ENCODE measurements around the gene ATP5MC3.
A peak's percentile ranks its signal among the peaks of the same experiment; 100 is the strongest.

Gene ATP5MC3

DNA sequence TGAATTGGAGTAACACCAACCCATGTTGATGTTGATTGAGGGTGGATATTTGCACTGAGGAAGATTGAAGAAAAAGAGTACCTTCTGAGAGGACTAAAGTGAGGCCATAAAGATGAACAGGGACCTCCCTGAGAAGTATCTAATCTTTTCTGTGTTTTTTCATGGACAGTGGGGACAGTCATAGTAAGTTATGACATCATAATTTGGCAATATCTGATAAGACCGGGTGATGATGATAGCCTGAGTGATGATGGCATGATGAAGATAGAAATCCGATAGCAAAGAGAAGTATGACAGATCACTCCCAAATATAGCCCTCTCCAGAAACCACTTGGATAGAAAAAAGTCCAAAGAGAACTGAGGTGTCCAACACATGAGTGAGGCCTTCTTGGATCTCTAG, 2.2 kb upstream of the ATP5MC3 start:
- Histone ChIP-seq H3K4me2 (ENCODE audit: low read length) (no peak overlapping the region), H3K9me3 (ENCODE audit: control insufficient read depth, insufficient read depth, low read length) (no peaks in the 10 kb centered on the region), H3K36me3 (ENCODE audit: control insufficient read depth, low read length) (peaks cover 28% of the 10 kb centered on the region), H3K27ac (ENCODE audit: low read depth, low read length) (no peak overlapping the region), H4K20me1 (ENCODE audit: control insufficient read depth, insufficient read depth, low read depth, low read length) (peaks cover 19% of the 10 kb centered on the region), H3K27me3 (ENCODE audit: control insufficient read depth, low read length) (no peaks in the 10 kb centered on the region), H3K4me1 (ENCODE audit: control insufficient read depth, low read length) (peaks cover 21% of the 10 kb centered on the region), H3K4me3 (ENCODE audit: low read length) (no peak overlapping the region), H3K79me2 (ENCODE audit: control insufficient read depth, low read length) (peaks cover 35% of the 10 kb centered on the region), H3K9me2 (replicated peaks; ENCODE audit: control insufficient read depth, low read length) (no peaks in the 10 kb centered on the region), H3F3A (ENCODE audit: control insufficient read depth, insufficient read depth) (peaks cover 12% of the 10 kb centered on the region)
- no peak for TF ChIP-seq EZH2phosphoT487 (IDR thresholded peaks at IDR 0.05; ENCODE audit: borderline replicate concordance, low read length)
- TF ChIP-seq, protein P1, sequence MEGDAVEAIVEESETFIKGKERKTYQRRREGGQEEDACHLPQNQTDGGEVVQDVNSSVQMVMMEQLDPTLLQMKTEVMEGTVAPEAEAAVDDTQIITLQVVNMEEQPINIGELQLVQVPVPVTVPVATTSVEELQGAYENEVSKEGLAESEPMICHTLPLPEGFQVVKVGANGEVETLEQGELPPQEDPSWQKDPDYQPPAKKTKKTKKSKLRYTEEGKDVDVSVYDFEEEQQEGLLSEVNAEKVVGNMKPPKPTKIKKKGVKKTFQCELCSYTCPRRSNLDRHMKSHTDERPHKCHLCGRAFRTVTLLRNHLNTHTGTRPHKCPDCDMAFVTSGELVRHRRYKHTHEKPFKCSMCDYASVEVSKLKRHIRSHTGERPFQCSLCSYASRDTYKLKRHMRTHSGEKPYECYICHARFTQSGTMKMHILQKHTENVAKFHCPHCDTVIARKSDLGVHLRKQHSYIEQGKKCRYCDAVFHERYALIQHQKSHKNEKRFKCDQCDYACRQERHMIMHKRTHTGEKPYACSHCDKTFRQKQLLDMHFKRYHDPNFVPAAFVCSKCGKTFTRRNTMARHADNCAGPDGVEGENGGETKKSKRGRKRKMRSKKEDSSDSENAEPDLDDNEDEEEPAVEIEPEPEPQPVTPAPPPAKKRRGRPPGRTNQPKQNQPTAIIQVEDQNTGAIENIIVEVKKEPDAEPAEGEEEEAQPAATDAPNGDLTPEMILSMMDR (IDR thresholded peaks at IDR 0.05; ENCODE audit: low read depth, low read length, poor library complexity, severe bottlenecking) = no peak

DNA sequence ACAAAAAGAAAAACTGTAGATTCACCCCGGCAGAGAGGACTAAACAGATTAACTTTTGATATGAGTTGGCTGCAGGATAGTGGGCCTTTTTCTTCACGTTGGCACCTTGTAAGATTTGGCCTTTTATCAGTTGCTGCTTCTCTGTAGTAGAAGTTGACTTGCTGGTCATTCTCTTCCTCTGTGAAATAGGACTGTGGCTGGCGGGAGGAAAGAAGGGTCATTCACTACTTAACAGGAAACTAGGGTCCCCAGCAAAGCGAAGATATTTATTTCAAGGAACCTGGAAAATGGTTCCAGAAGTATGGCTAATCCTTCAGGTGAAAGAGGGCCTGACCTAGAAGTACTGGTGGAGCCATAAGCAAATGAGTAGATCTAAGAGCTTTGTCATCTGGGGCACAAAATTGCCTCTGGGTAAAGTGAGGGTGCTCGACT, 383 bp upstream of the ATP5MC3 start:
- Histone ChIP-seq H3K4me2 (ENCODE audit: low read length) (peak overlapping the region; percentile 72), H3F3A (ENCODE audit: control insufficient read depth, insufficient read depth) (peaks cover 19% of the 10 kb centered on the region), H3K9me3 (ENCODE audit: control insufficient read depth, insufficient read depth, low read length) (no peaks in the 10 kb centered on the region), H3K79me2 (ENCODE audit: control insufficient read depth, low read length) (peaks cover 43% of the 10 kb centered on the region), H3K4me3 (ENCODE audit: low read length) (peak overlapping the region; percentile 99), H3K27me3 (ENCODE audit: control insufficient read depth, low read length) (no peaks in the 10 kb centered on the region), H4K20me1 (ENCODE audit: control insufficient read depth, insufficient read depth, low read depth, low read length) (peaks cover 21% of the 10 kb centered on the region), H3K4me1 (ENCODE audit: control insufficient read depth, low read length) (peaks cover 28% of the 10 kb centered on the region), H3K36me3 (ENCODE audit: control insufficient read depth, low read length) (peaks cover 46% of the 10 kb centered on the region), H3K9me2 (replicated peaks; ENCODE audit: control insufficient read depth, low read length) (no peaks in the 10 kb centered on the region), H3K27ac (ENCODE audit: low read depth, low read length) (peak overlapping the region; percentile 64)
- no peak for TF ChIP-seq EZH2phosphoT487 (IDR thresholded peaks at IDR 0.05; ENCODE audit: borderline replicate concordance, low read length)
- TF ChIP-seq, protein P1 (IDR thresholded peaks at IDR 0.05; ENCODE audit: low read depth, low read length, poor library complexity, severe bottlenecking) = no peak

DNA sequence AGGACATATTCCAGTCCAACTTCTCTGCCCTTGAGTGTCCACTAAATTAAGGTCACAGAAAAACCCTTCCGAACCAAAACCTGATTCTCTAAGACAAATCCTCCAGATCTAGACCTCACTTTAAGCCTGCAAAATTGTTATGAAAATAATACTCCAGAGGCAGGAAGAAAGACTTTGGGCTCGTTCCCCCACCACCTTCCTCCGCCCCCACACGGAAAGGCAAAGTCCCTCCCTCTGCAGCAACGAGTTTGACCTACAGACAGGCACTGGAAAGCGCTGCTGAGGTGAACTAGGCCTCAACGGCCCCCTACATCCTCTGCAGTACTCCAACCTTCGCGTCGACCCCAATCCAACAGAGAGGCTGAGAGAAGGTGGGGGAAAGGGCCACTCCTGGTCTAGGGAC, 808 bp downstream of the ATP5MC3 start:
- Histone ChIP-seq H3K27me3 (ENCODE audit: control insufficient read depth, low read length) (no peaks in the 10 kb centered on the region), H3K27ac (ENCODE audit: low read depth, low read length) (peak overlapping the region; percentile 64), H3F3A (ENCODE audit: control insufficient read depth, insufficient read depth) (peaks cover 28% of the 10 kb centered on the region), H4K20me1 (ENCODE audit: control insufficient read depth, insufficient read depth, low read depth, low read length) (peaks cover 24% of the 10 kb centered on the region), H3K4me3 (ENCODE audit: low read length) (peak overlapping the region; percentile 99), H3K9me2 (replicated peaks; ENCODE audit: control insufficient read depth, low read length) (no peaks in the 10 kb centered on the region), H3K4me2 (ENCODE audit: low read length) (peak overlapping the region; percentile 72), H3K9me3 (ENCODE audit: control insufficient read depth, insufficient read depth, low read length) (no peaks in the 10 kb centered on the region), H3K79me2 (ENCODE audit: control insufficient read depth, low read length) (peaks cover 43% of the 10 kb centered on the region), H3K36me3 (ENCODE audit: control insufficient read depth, low read length) (peaks cover 57% of the 10 kb centered on the region), H3K4me1 (ENCODE audit: control insufficient read depth, low read length) (peaks cover 28% of the 10 kb centered on the region)
- TF ChIP-seq, protein P1 (IDR thresholded peaks at IDR 0.05; ENCODE audit: low read depth, low read length, poor library complexity, severe bottlenecking) = no peak
- TF ChIP-seq EZH2phosphoT487 (IDR thresholded peaks at IDR 0.05; ENCODE audit: borderline replicate concordance, low read length) = no peak

Data from DOHH2 (cell line).